ENCODE data around the gene ELL2.
"Not testable (repeated sequence)": the region's sequence is repeated elsewhere in the genome, so short reads cannot be mapped to it uniquely, and the experiment has no call there.

The ELL2 gene

DNA sequence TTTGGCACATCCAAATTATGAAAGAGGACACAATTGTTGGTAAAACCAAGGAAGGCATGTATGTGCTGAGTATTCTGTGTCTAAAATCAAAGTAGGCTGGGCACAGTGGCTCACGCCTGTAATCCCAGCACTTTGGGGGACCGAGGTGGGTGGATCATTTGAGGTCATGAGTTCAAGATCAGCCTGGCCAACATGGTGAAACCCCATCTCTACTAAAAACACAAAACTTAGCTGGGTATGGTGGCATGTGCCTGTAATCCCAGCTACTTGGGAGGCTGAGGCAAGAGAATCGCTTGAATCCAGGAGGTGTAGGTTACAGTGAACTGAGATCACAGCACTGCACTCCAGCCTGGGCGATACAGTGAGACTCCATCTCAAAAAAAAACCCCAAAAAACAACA lies 124.7 kb downstream of the ELL2 start:
- not testable (repeated sequence) for DNase-seq (ENCODE audit: low read depth, low spot score); H3K4me3 ChIP-seq (ENCODE audit: low read length)

DNA sequence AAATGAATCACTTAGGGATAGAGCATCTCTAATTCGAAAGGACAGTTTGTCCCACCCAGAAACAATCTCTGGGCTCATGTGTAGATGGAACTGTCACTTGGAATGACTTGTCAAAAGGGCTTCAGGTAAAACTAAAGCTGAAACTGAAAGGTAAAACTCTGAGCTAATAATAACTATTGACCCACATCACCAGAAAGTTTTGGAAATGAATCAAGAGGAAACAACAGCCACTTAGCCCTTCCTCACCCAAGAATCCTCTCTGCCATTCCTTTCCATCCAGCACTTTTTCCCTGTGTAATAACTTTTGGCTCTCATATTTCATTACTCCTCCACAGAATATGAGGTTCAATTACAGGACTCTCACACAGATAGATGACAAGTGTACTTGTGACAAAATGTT lies 125.1 kb downstream of the ELL2 start:
- DNase-seq (ENCODE audit: low read depth, low spot score) = no peak
- no peak overlapping the region for H3K4me3 ChIP-seq (ENCODE audit: low read length)

DNA sequence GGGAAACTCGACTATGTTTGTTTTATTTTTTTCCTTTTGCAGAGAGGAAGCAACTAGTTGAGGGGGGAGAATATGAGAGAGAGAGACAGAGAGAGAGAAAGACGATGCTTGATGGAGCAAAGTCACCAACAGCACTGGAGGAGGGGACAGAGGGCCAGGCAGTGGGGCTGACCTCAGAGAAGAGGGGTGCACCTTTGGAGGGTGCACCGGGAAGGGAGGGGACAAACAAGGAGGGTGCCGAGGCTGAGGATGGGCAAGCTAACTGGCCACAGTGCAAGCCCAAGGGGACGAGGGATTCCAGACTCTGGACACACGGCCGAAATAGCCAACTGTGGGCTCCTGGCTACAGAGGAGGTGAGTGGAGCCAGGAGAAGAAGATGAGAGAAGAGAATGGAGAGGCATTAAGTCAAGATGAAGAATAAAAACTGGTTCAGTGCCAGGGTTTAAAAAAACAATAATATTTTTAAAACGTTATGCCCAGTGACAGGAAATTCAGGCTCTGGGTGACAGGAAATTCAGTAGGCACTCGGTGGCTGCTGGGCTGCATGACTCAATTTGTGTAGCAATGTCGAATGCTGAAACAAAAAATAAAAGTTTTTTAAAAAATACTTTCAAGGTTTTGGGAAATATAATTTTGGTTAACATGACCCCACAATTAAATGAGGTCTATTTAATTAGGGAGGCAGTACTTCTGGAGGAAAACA lies 125.8 kb downstream of the ELL2 start:
- DNase-seq (ENCODE audit: low read depth, low spot score) = no peak

More for the DNA sequence above, 125.8 kb downstream of the ELL2 start:
- no peak overlapping the region for H3K4me3 ChIP-seq (ENCODE audit: low read length)
